B cell (primary cell): ENCODE data around the gene LRTM2. TPM values are rescaled to one million over a fixed set of nuclear protein-coding genes. Genes with fewer than 3 reads are reported as not detected.

Experiments
- ATAC-seq: fragments of 200-7000 bp; cut with Tn5 transposase; one replicate; pipeline ENCODE4 v1.10.0; 2021; ENCODE audit warnings: low read depth, mild to moderate bottlenecking, moderate number of reproducible peaks, moderate library complexity
- CTCF ChIA-PET: fragments of 350-600 bp; sonication (Branson Sonifier 250); formaldehyde crosslinking; loops from one replicate; lab custom pipeline; 2021; ENCODE audit warnings: antibody characterized with exemption, inconsistent platforms; lab: Charles Lee
- POLR2A ChIA-PET: fragments of 350-600 bp; sonication (Branson Sonifier 250); formaldehyde crosslinking; loops from one replicate; lab custom pipeline; 2021; ENCODE audit warnings: antibody characterized with exemption; lab: Charles Lee
- DNase-seq: peaks from one replicate; pipeline ENCODE4 v3.0.0; 2013
- H2AFZ ChIP-seq: 2 replicates; pipeline ENCODE4 v1.6.1; 2012; ENCODE audit warnings: mild to moderate bottlenecking, low read depth, low read length; ENCODE audit not compliant: insufficient read depth, poor library complexity, severe bottlenecking
- H3K27ac ChIP-seq, 2 donors: 1 replicate in 1 of 2; 2 replicates in 1 of 2; pipeline ENCODE4 v1.5.1; 2012 to 2013; ENCODE audit warnings: low read length in 2 of 2, mild to moderate bottlenecking in 2 of 2, moderate library complexity in 1 of 2
- H3K27me3 ChIP-seq, 4 experiments: fragments of 200-600 bp in 1 of 4; sonication (generic) in 1 of 4; replicated peaks in 1 of 4; 1 replicate in 2 of 4; 2 replicates in 2 of 4; pipeline versions ENCODE4 v1.6.1 to v1.7.0; 2013 to 2016; ENCODE audit warnings: low read length in 3 of 4, mild to moderate bottlenecking in 2 of 4, mixed read lengths in 1 of 4, moderate library complexity in 1 of 4; ENCODE audit not compliant: insufficient read depth in 4 of 4, control insufficient read depth in 3 of 4; ENCODE audit errors: control extremely low read depth in 1 of 4
- H3K36me3 ChIP-seq, 2 experiments: replicated peaks in 1 of 2; 1 replicate in 1 of 2; 2 replicates in 1 of 2; pipeline versions ENCODE4 v1.6.1 to v1.7.1; 2013; ENCODE audit warnings: low read length in 1 of 2; ENCODE audit not compliant: insufficient read depth in 2 of 2, control insufficient read depth in 1 of 2; ENCODE audit errors: control extremely low read depth in 1 of 2, extremely low read depth in 1 of 2
- H3K4me1 ChIP-seq, 2 donors: fragments of 200-600 bp in 1 of 2; sonication (generic) in 1 of 2; 1 replicate in 1 of 2; 2 replicates in 1 of 2; pipeline versions ENCODE4 v1.5.1 to v1.6.1; 2013 to 2017; ENCODE audit warnings: low read length in 2 of 2; ENCODE audit not compliant: control insufficient read depth in 2 of 2, insufficient read depth in 2 of 2
- H3K4me2 ChIP-seq: replicated peaks from 2 replicates; pipeline ENCODE3; 2012; ENCODE audit warnings: mild to moderate bottlenecking, low read depth, low read length; ENCODE audit not compliant: poor library complexity, severe bottlenecking
- H3K4me3 ChIP-seq, 5 experiments: fragments of 200-600 bp in 1 of 5; sonication (generic) in 1 of 5; 1 replicate in 3 of 5; 2 replicates in 2 of 5; pipeline versions ENCODE4 v1.5.1 to v1.7.0; 2011 to 2016; ENCODE audit warnings: low read length in 4 of 5, mild to moderate bottlenecking in 4 of 5, low read depth in 2 of 5, control low read depth in 1 of 5, moderate library complexity in 1 of 5; ENCODE audit not compliant: insufficient read depth in 1 of 5; ENCODE audit errors: control extremely low read depth in 1 of 5, extremely low read depth in 1 of 5
- H3K79me2 ChIP-seq: fragments of 200-600 bp; sonication (generic); one replicate; pipeline ENCODE4 v1.6.0; 2016; ENCODE audit warnings: low read length; ENCODE audit not compliant: control insufficient read depth, insufficient read depth
- H3K9ac ChIP-seq: fragments of 200-600 bp; sonication (generic); 2 replicates; pipeline ENCODE4 v1.6.1; 2017; ENCODE audit warnings: mild to moderate bottlenecking, low read length, moderate library complexity
- H3K9me3 ChIP-seq, 3 donors: one replicate each; pipeline versions ENCODE4 v1.6.1 to v1.7.1; 2013; ENCODE audit warnings: low read length in 2 of 3; ENCODE audit not compliant: control insufficient read depth in 2 of 3, insufficient read depth in 1 of 3; ENCODE audit errors: control extremely low read depth in 1 of 3
- H4K20me1 ChIP-seq: 2 replicates; pipeline ENCODE4 v1.6.0; 2012; ENCODE audit warnings: mild to moderate bottlenecking, low read length; ENCODE audit not compliant: insufficient read depth, control insufficient read depth, poor library complexity, severe bottlenecking
- H3K27ac Mint-ChIP-seq: one replicate; pipeline ENCODE4 v1.8.0; 2021; ENCODE audit warnings: mixed read lengths
- H3K27me3 Mint-ChIP-seq: one replicate; pipeline ENCODE4 v1.8.0; 2021; ENCODE audit warnings: mixed read lengths
- H3K4me1 Mint-ChIP-seq: one replicate; pipeline ENCODE4 v1.8.0; 2021; ENCODE audit warnings: mixed read lengths
- H3K4me3 Mint-ChIP-seq: one replicate; pipeline ENCODE4 v1.8.0; 2021; ENCODE audit warnings: mixed read lengths
- H3K9me3 Mint-ChIP-seq: one replicate; pipeline ENCODE4 v1.8.0; 2022; ENCODE audit warnings: mixed read lengths; ENCODE audit not compliant: insufficient read depth
- EZH2 ChIP-seq: IDR thresholded peaks from 2 replicates; pipeline ENCODE4 v1.6.1; 2012; ENCODE audit warnings: borderline replicate concordance, low read depth, mild to moderate bottlenecking, moderate library complexity, low read length; ENCODE audit not compliant: insufficient read depth, poor library complexity, severe bottlenecking
- WGBS: methylation state at CpG from one replicate; pipeline ENCODE4 v1.1.5; 2013; ENCODE audit warnings: missing lambda C conversion rate; ENCODE audit not compliant: insufficient coverage; 5-methylcytosine and 5-hydroxymethylcytosine counted together
- intact Hi-C: fragments of 100-400 bp; cut with micrococcal nuclease; formaldehyde crosslinking; loops from one replicate; pipeline ENCODE4 v1.10.0; 2022
- polyA plus RNA-seq: library from polyadenylated mRNA; depleted of rRNA; stranded (reverse); fragments of >200 nt; gene quantifications from 2 replicates; pipeline ENCODE4 v1.2.3, GENCODE V29; 2012
- total RNA-seq, 2 donors: library from RNA; stranded (reverse); fragments of 120-200 nt in 1 of 2; gene quantifications; 1 replicate in 1 of 2; 2 replicates in 1 of 2; pipeline versions ENCODE4 v1.2.3 to v1.2.4, GENCODE V29; 2013 to 2022
- TF ChIP-seq, protein P1 (sequence below): fragments of 200-600 bp; IDR thresholded peaks from one replicate; pipeline ENCODE4 v1.8.0; 2022; ENCODE audit warnings: antibody characterized with exemption, mild to moderate bottlenecking

LRTM2 gene
- total and polyA plus RNA-seq, 2 donors (not counting 1 experiment from before 2014, with no cell fraction given): not detected

DNA sequence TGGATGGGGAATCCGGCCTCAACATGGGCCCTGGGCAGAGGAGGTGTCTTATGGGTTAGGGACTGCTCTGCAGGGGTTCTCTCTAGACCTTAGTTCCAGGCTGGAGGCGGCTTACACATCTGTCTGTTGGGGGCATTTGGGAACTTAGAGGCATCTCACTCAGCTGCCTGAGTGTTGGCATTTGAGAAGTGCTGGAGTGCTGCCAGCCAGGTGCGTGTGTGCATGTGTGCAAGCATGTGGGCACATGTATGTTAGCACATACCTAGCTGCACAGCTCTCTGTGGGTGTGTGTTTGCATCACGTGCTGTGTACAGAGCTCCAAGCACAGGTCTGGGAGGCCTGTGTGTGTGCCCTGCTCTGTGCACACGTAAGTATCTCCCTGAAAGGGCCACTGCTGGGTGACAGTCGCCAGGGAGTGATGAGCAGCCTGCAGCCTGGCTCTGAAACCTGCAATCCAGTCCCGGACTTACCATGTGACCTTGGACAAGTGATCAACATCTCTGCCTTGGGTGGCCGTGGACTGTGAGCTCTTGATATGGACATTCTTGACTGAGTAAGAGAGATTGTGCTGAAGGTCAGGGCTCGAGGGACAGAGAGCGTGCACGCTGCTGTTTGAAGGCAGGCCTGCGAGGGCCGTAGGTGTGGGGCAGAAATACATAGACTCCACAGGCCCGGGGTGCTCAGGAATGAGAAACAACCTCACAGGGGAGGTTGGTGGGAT lies 5.2 kb downstream of the LRTM2 start:
- peaks cover 3% of the 10 kb centered on the region for H3K4me1 Mint-ChIP-seq
- no peak overlapping the region for H3K9ac ChIP-seq
- 90% methylated on average over 13 of the region's 14 CpGs for WGBS
- intact Hi-C loops: no loop called here
- H3K27ac ChIP-seq: no peak overlapping the region
- H3K4me1 ChIP-seq: no peaks in the 10 kb centered on the region
- H3K4me3 ChIP-seq: no peak overlapping the region
- TF ChIP-seq EZH2: no peak
- TF ChIP-seq, protein P1, sequence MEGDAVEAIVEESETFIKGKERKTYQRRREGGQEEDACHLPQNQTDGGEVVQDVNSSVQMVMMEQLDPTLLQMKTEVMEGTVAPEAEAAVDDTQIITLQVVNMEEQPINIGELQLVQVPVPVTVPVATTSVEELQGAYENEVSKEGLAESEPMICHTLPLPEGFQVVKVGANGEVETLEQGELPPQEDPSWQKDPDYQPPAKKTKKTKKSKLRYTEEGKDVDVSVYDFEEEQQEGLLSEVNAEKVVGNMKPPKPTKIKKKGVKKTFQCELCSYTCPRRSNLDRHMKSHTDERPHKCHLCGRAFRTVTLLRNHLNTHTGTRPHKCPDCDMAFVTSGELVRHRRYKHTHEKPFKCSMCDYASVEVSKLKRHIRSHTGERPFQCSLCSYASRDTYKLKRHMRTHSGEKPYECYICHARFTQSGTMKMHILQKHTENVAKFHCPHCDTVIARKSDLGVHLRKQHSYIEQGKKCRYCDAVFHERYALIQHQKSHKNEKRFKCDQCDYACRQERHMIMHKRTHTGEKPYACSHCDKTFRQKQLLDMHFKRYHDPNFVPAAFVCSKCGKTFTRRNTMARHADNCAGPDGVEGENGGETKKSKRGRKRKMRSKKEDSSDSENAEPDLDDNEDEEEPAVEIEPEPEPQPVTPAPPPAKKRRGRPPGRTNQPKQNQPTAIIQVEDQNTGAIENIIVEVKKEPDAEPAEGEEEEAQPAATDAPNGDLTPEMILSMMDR: no peak
- no peaks in the 10 kb centered on the region for H4K20me1 ChIP-seq
- no peak overlapping the region for H2AFZ ChIP-seq
- no peaks in the 10 kb centered on the region for H3K36me3 ChIP-seq
- H3K4me2 ChIP-seq: no peak overlapping the region
- peaks cover 0 to 32% (median 6%) of the 10 kb centered on the region in 4 experiments for H3K27me3 ChIP-seq
- no peak for ATAC-seq
- no peaks in the 10 kb centered on the region for H3K9me3 ChIP-seq
- H3K27me3 Mint-ChIP-seq: peaks cover 29% of the 10 kb centered on the region
- POLR2A ChIA-PET: no interaction called here
- no peaks in the 10 kb centered on the region for H3K9me3 Mint-ChIP-seq
- no peak overlapping the region for H3K27ac Mint-ChIP-seq
- DNase-seq: no peak
- CTCF ChIA-PET: no interaction called here
- no peak overlapping the region for H3K4me3 Mint-ChIP-seq
- H3K79me2 ChIP-seq: no peaks in the 10 kb centered on the region

DNA sequence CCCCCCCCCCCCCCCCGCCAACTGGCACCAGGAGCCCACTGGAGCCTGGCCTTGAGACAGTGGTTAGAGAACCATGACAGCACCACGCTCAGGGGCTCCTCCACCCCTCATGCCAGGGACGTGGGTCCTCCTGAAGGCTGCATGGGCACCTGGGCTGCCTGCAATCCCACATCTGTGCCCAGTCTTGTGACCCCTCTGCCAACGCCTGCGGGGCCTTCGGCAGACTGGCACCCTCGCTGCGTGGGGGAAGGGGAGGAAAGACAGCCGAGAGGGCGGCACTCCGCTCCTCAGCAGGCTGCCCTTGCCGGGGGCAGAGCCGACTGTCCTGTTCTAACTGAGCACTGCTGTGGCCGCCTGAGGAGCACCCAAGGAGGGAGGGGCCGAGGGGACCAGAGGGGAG lies 6.0 kb downstream of the LRTM2 start:
- no peak for DNase-seq
- H3K27ac Mint-ChIP-seq: no peak overlapping the region

More for the DNA sequence above, 6.0 kb downstream of the LRTM2 start:
- Mint-ChIP-seq H3K4me3 (no peak overlapping the region), H3K9me3 (no peaks in the 10 kb centered on the region), H3K4me1 (peaks cover 3% of the 10 kb centered on the region), H3K27me3 (peaks cover 31% of the 10 kb centered on the region)
- Histone ChIP-seq H4K20me1 (no peaks in the 10 kb centered on the region), H2AFZ (no peak overlapping the region), H3K4me1 (no peaks in the 10 kb centered on the region), H3K36me3 (no peaks in the 10 kb centered on the region), H3K9me3 (peaks cover 0 to 8% (median 0%) of the 10 kb centered on the region in 3 donors), H3K9ac (no peak overlapping the region), H3K4me3 (no peak overlapping the region), H3K27me3 (peaks cover 0 to 33% (median 6%) of the 10 kb centered on the region in 4 experiments), H3K27ac (no peak overlapping the region), H3K79me2 (no peaks in the 10 kb centered on the region), H3K4me2 (no peak overlapping the region)
- ChIA-PET POLR2A (no interaction called here), CTCF (no interaction called here)
- WGBS: 81% methylated on average over 14 of the region's 15 CpGs
- TF ChIP-seq, protein P1: no peak
- no peak for TF ChIP-seq EZH2
- ATAC-seq: no peak
- intact Hi-C loops: no loop called here
